NCI-H69 (cell line): ENCODE measurements around the gene SPEM1.
"Not testable (repeated sequence)": the region's sequence is repeated elsewhere in the genome, so short reads cannot be mapped to it uniquely, and the experiment has no call there.

Experiments used
- DNase-seq: peaks from one replicate; lab custom pipeline; 2025; lab: John Stamatoyannopoulos, UW

SPEM1 gene

GRCh38 chr17:7441266-7441665 lies 21.1 kb downstream of the SPEM1 start:
- no peak for DNase-seq

- DNase-seq = no peak
Observed at GRCh38 chr17:7442142-7442541, 22.0 kb downstream of the SPEM1 start.

GRCh38 chr17:7443499-7444485 lies 23.7 kb downstream of the SPEM1 start:
- no peak for DNase-seq

GRCh38 chr17:7444682-7445618 lies 24.8 kb downstream of the SPEM1 start, which contains the start of gene CHRNB1:
TSS of gene CHRNB1 (plus strand) at chr17:7445061. CDS start at chr17:7445128, 67 bp downstream.
- no peak for DNase-seq

- DNase-seq = peak; percentile 9
Observed at GRCh38 chr17:7445619-7445968, 25.5 kb downstream of the SPEM1 start.

GRCh38 chr17:7448461-7448860 lies 28.3 kb downstream of the SPEM1 start:
- no peak for DNase-seq

GRCh38 chr17:7459961-7460545 lies 39.9 kb downstream of the SPEM1 start:
- no peak for DNase-seq

GRCh38 chr17:7460850-7461660 lies 40.9 kb downstream of the SPEM1 start:
- no peak for DNase-seq

GRCh38 chr17:7462474-7463371 lies 42.6 kb downstream of the SPEM1 start:
- DNase-seq = no peak

GRCh38 chr17:7463372-7463846 lies 43.3 kb downstream of the SPEM1 start:
- no peak for DNase-seq

- DNase-seq = no peak
Observed at GRCh38 chr17:7464081-7464480, 44.0 kb downstream of the SPEM1 start.

- no peak for DNase-seq
Observed at GRCh38 chr17:7465597-7466275, 45.6 kb downstream of the SPEM1 start.

- no peak for DNase-seq
Observed at GRCh38 chr17:7466318-7466638, 46.2 kb downstream of the SPEM1 start.

- DNase-seq = no peak
Observed at GRCh38 chr17:7466639-7467341, 46.7 kb downstream of the SPEM1 start.

- DNase-seq = no peak
Observed at GRCh38 chr17:7467498-7467897, 47.4 kb downstream of the SPEM1 start.

- no peak for DNase-seq
Observed at GRCh38 chr17:7468290-7468689, 48.2 kb downstream of the SPEM1 start.

GRCh38 chr17:7468804-7469389 lies 48.8 kb downstream of the SPEM1 start:
- DNase-seq = no peak

GRCh38 chr17:7469843-7470242 lies 49.7 kb downstream of the SPEM1 start:
- not testable (repeated sequence) for DNase-seq
